HS-27A (cell line): ENCODE measurements around the gene C5orf58.

Experiments used
- DNase-seq: peaks from one replicate; pipeline ENCODE4 v3.0.0-alpha.2; 2012; ENCODE audit warnings: low read depth, missing footprints

The C5orf58 gene

GRCh38 chr5:170256571-170256970 is 23.8 kb downstream of the C5orf58 start:
- no peak for DNase-seq

- no peak for DNase-seq
Measured at GRCh38 chr5:170257370-170257769, 24.6 kb downstream of the C5orf58 start.

- DNase-seq = no peak
Measured at GRCh38 chr5:170261528-170262043, 28.8 kb downstream of the C5orf58 start.

GRCh38 chr5:170262061-170263045 is 29.6 kb downstream of the C5orf58 start:
- no peak for DNase-seq

- DNase-seq = no peak
Measured at GRCh38 chr5:170263906-170264305, 31.1 kb downstream of the C5orf58 start.

- no peak for DNase-seq
Measured at GRCh38 chr5:170265522-170265921, 32.7 kb downstream of the C5orf58 start.

GRCh38 chr5:170266570-170267381 is 34.0 kb downstream of the C5orf58 start:
- no peak for DNase-seq

- DNase-seq = peak; percentile 5
Measured at GRCh38 chr5:170267431-170268152, 34.8 kb downstream of the C5orf58 start.

- DNase-seq = no peak
Measured at GRCh38 chr5:170268153-170268689, 35.4 kb downstream of the C5orf58 start.

- DNase-seq = no peak
Measured at GRCh38 chr5:170268884-170269283, 36.1 kb downstream of the C5orf58 start.

- DNase-seq = no peak
Measured at GRCh38 chr5:170269579-170269978, 36.8 kb downstream of the C5orf58 start.

- DNase-seq = no peak
Measured at GRCh38 chr5:170270293-170271069, 37.7 kb downstream of the C5orf58 start.

- DNase-seq = no peak
Measured at GRCh38 chr5:170273968-170274710, 41.4 kb downstream of the C5orf58 start.

GRCh38 chr5:170275376-170275994 is 42.7 kb downstream of the C5orf58 start:
- no peak for DNase-seq

GRCh38 chr5:170276140-170276539 is 43.4 kb downstream of the C5orf58 start:
- DNase-seq = no peak

GRCh38 chr5:170277867-170278281 is 45.1 kb downstream of the C5orf58 start:
- DNase-seq = no peak

- DNase-seq = no peak
Measured at GRCh38 chr5:170278611-170279458, 46.0 kb downstream of the C5orf58 start.

GRCh38 chr5:170279459-170279817 is 46.7 kb downstream of the C5orf58 start:
- no peak for DNase-seq

- DNase-seq = no peak
Measured at GRCh38 chr5:170280011-170280493, 47.3 kb downstream of the C5orf58 start.
